WTC11 (cell line): ENCODE data around the gene SLC6A8. TPM values are rescaled to one million over a fixed set of nuclear protein-coding genes. Genes with fewer than 3 reads are reported as not detected.

ENCODE experiments used
- ATAC-seq: fragments of 200-7000 bp; cut with Tn5 transposase; 2 replicates; pipeline ENCODE4 v1.10.0; 2021; ENCODE audit warnings: mild to moderate bottlenecking, moderate library complexity
- CTCF ChIA-PET: fragments of 300-600 bp; sonication (Branson Sonifier 250); formaldehyde crosslinking; loops from one replicate; lab custom pipeline; 2021; ENCODE audit warnings: antibody characterized with exemption; lab: Charles Lee
- POLR2A ChIA-PET: fragments of 350-600 bp; sonication (Branson Sonifier 250); formaldehyde crosslinking; loops from one replicate; lab custom pipeline; 2021; ENCODE audit warnings: antibody characterized with exemption; lab: Charles Lee
- DNase-seq: peaks from one replicate; pipeline ENCODE4 v3.0.0; 2021; ENCODE audit warnings: low spot score
- H3K27ac Mint-ChIP-seq: 2 replicates; pipeline ENCODE4 v1.8.0; 2021; ENCODE audit warnings: mixed read lengths
- H3K27me3 Mint-ChIP-seq: 2 replicates; pipeline ENCODE4 v1.8.0; 2021; ENCODE audit warnings: low read depth, mild to moderate bottlenecking, moderate library complexity, mixed read lengths
- H3K36me3 Mint-ChIP-seq: 2 replicates; pipeline ENCODE4 v1.8.0; 2021; ENCODE audit warnings: mixed read lengths
- H3K4me1 Mint-ChIP-seq: 2 replicates; pipeline ENCODE4 v1.8.0; 2022; ENCODE audit warnings: mixed read lengths
- H3K4me3 Mint-ChIP-seq: 2 replicates; pipeline ENCODE4 v1.8.0; 2021; ENCODE audit warnings: mild to moderate bottlenecking, moderate library complexity, mixed read lengths
- H3K9me3 Mint-ChIP-seq: 2 replicates; pipeline ENCODE4 v1.8.0; 2021; ENCODE audit warnings: mixed read lengths
- CBFB ChIP-seq: sonication (generic); formaldehyde crosslinking; IDR thresholded peaks from 2 replicates; pipeline ENCODE4 v1.8.1; 2022; ENCODE audit warnings: mild to moderate bottlenecking, low read depth, missing genetic modification reagents
- EMX1 ChIP-seq: fragments of 250-450 bp; sonication (Bioruptor Pico); IDR thresholded peaks from 2 replicates; pipeline ENCODE4 v1.8.0; 2021; ENCODE audit warnings: mild to moderate bottlenecking
- FOXJ3 ChIP-seq: sonication (generic); formaldehyde crosslinking; IDR thresholded peaks from 2 replicates; pipeline ENCODE4 v1.9.0; 2021; ENCODE audit warnings: missing genetic modification reagents, mild to moderate bottlenecking, borderline replicate concordance
- GRHL2 ChIP-seq: fragments of 250-450 bp; sonication (Bioruptor Pico); IDR thresholded peaks from 2 replicates; pipeline ENCODE4 v1.8.0; 2022; ENCODE audit warnings: mild to moderate bottlenecking, moderate library complexity; ENCODE audit not compliant: insufficient replicate concordance, severe bottlenecking
- NFATC4 ChIP-seq: fragments of 250-450 bp; sonication (Bioruptor Pico); IDR thresholded peaks from 2 replicates; pipeline ENCODE4 v1.9.0; 2021; ENCODE audit warnings: mild to moderate bottlenecking
- NFYB ChIP-seq: sonication (generic); formaldehyde crosslinking; conservative IDR thresholded peaks from 2 replicates; pipeline ENCODE4 v1.8.0; 2022; ENCODE audit warnings: low read depth, missing genetic modification reagents
- PRRX2 ChIP-seq: fragments of 250-450 bp; sonication (Bioruptor Pico); IDR thresholded peaks from 2 replicates; pipeline ENCODE4 v1.8.0; 2021; ENCODE audit warnings: mild to moderate bottlenecking
- TCF7 ChIP-seq: sonication (generic); formaldehyde crosslinking; IDR thresholded peaks from 2 replicates; pipeline ENCODE4 v1.8.0; 2022; ENCODE audit warnings: mild to moderate bottlenecking, low read depth, missing genetic modification reagents, moderate library complexity
- total RNA-seq: library from RNA; stranded (reverse); gene quantifications from 3 replicates; pipeline ENCODE4 v1.2.3, GENCODE V29; 2021
- TF ChIP-seq, protein P1 (sequence below): sonication (generic); formaldehyde crosslinking; IDR thresholded peaks from 2 replicates; pipeline ENCODE4 v1.8.1; 2023; ENCODE audit warnings: mild to moderate bottlenecking, moderate library complexity, missing genetic modification reagents
- TF ChIP-seq, protein P2 (sequence below): fragments of 250-450 bp; sonication (Bioruptor Pico); IDR thresholded peaks from 2 replicates; pipeline ENCODE4 v1.9.0; 2021; ENCODE audit warnings: mild to moderate bottlenecking, borderline replicate concordance
- TF ChIP-seq, protein P3 (sequence below): sonication (generic); formaldehyde crosslinking; IDR thresholded peaks from 2 replicates; pipeline ENCODE4 v1.8.1; 2023; ENCODE audit warnings: mild to moderate bottlenecking, missing genetic modification reagents, borderline replicate concordance
- TF ChIP-seq, protein P4 (sequence below): sonication (generic); formaldehyde crosslinking; IDR thresholded peaks from 2 replicates; pipeline ENCODE4 v1.8.0; 2023; ENCODE audit warnings: missing genetic modification reagents, mild to moderate bottlenecking, borderline replicate concordance
- TF ChIP-seq, protein P5 (sequence below): sonication (generic); formaldehyde crosslinking; conservative IDR thresholded peaks from 2 replicates; pipeline ENCODE4 v1.8.1; 2023; ENCODE audit warnings: mild to moderate bottlenecking, low read depth, missing genetic modification reagents, moderate library complexity
- TF ChIP-seq, protein P6 (sequence below): sonication (generic); formaldehyde crosslinking; IDR thresholded peaks from 2 replicates; pipeline ENCODE4 v1.8.0; 2022; ENCODE audit warnings: mild to moderate bottlenecking, missing genetic modification reagents

SLC6A8 gene
- total RNA-seq, 1 experiment from 2014 or later, result 112 TPM

DNA sequence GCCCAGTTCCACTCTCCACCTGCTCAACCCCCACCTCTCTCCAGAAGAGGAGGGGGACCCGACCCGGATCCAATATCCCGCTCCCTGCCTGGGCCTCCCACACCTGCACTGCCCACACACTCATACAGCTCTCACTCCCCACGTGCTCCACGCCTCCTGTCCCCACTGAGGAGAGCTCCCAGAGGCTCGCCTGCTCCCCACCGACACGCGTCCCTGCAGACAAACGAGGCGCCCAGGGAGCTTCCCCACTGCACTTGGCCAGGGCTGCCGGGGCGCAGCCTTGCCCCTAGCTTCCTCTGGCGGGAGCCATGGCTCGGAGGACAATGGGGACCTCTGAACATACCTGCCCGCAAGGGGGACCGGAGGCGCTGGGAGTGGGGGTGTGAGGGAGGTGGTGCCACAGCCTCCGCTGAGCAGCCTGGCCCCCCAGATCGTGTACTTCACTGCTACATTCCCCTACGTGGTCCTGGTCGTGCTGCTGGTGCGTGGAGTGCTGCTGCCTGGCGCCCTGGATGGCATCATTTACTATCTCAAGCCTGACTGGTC, 5.0 kb downstream of the SLC6A8 start:
- CTCF ChIA-PET, result no interaction called here
- no peak for ATAC-seq
- Mint-ChIP-seq H3K36me3 (0 out of 2 replicates have a peak, but pooled peaks cover 3% of the 10 kb centered on the region), H3K4me3 (no peak overlapping the region)
- no peak for TF ChIP-seq GRHL2 (CRISPR knock-in tag)
- TF ChIP-seq, protein P1, sequence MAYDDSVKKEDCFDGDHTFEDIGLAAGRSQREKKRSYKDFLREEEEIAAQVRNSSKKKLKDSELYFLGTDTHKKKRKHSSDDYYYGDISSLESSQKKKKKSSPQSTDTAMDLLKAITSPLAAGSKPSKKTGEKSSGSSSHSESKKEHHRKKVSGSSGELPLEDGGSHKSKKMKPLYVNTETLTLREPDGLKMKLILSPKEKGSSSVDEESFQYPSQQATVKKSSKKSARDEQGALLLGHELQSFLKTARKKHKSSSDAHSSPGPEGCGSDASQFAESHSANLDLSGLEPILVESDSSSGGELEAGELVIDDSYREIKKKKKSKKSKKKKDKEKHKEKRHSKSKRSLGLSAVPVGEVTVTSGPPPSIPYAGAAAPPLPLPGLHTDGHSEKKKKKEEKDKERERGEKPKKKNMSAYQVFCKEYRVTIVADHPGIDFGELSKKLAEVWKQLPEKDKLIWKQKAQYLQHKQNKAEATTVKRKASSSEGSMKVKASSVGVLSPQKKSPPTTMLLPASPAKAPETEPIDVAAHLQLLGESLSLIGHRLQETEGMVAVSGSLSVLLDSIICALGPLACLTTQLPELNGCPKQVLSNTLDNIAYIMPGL (CRISPR knock-in tag), result no peak
- no peak for TF ChIP-seq NFYB (CRISPR knock-in tag)
- TF ChIP-seq, protein P2, sequence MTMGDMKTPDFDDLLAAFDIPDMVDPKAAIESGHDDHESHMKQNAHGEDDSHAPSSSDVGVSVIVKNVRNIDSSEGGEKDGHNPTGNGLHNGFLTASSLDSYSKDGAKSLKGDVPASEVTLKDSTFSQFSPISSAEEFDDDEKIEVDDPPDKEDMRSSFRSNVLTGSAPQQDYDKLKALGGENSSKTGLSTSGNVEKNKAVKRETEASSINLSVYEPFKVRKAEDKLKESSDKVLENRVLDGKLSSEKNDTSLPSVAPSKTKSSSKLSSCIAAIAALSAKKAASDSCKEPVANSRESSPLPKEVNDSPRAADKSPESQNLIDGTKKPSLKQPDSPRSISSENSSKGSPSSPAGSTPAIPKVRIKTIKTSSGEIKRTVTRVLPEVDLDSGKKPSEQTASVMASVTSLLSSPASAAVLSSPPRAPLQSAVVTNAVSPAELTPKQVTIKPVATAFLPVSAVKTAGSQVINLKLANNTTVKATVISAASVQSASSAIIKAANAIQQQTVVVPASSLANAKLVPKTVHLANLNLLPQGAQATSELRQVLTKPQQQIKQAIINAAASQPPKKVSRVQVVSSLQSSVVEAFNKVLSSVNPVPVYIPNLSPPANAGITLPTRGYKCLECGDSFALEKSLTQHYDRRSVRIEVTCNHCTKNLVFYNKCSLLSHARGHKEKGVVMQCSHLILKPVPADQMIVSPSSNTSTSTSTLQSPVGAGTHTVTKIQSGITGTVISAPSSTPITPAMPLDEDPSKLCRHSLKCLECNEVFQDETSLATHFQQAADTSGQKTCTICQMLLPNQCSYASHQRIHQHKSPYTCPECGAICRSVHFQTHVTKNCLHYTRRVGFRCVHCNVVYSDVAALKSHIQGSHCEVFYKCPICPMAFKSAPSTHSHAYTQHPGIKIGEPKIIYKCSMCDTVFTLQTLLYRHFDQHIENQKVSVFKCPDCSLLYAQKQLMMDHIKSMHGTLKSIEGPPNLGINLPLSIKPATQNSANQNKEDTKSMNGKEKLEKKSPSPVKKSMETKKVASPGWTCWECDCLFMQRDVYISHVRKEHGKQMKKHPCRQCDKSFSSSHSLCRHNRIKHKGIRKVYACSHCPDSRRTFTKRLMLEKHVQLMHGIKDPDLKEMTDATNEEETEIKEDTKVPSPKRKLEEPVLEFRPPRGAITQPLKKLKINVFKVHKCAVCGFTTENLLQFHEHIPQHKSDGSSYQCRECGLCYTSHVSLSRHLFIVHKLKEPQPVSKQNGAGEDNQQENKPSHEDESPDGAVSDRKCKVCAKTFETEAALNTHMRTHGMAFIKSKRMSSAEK (CRISPR knock-in tag), result no peak
- TF ChIP-seq, protein P3, sequence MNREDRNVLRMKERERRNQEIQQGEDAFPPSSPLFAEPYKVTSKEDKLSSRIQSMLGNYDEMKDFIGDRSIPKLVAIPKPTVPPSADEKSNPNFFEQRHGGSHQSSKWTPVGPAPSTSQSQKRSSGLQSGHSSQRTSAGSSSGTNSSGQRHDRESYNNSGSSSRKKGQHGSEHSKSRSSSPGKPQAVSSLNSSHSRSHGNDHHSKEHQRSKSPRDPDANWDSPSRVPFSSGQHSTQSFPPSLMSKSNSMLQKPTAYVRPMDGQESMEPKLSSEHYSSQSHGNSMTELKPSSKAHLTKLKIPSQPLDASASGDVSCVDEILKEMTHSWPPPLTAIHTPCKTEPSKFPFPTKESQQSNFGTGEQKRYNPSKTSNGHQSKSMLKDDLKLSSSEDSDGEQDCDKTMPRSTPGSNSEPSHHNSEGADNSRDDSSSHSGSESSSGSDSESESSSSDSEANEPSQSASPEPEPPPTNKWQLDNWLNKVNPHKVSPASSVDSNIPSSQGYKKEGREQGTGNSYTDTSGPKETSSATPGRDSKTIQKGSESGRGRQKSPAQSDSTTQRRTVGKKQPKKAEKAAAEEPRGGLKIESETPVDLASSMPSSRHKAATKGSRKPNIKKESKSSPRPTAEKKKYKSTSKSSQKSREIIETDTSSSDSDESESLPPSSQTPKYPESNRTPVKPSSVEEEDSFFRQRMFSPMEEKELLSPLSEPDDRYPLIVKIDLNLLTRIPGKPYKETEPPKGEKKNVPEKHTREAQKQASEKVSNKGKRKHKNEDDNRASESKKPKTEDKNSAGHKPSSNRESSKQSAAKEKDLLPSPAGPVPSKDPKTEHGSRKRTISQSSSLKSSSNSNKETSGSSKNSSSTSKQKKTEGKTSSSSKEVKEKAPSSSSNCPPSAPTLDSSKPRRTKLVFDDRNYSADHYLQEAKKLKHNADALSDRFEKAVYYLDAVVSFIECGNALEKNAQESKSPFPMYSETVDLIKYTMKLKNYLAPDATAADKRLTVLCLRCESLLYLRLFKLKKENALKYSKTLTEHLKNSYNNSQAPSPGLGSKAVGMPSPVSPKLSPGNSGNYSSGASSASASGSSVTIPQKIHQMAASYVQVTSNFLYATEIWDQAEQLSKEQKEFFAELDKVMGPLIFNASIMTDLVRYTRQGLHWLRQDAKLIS (CRISPR knock-in tag), result no peak
- TF ChIP-seq FOXJ3 (CRISPR knock-in tag), result no peak
- TF ChIP-seq, protein P4, sequence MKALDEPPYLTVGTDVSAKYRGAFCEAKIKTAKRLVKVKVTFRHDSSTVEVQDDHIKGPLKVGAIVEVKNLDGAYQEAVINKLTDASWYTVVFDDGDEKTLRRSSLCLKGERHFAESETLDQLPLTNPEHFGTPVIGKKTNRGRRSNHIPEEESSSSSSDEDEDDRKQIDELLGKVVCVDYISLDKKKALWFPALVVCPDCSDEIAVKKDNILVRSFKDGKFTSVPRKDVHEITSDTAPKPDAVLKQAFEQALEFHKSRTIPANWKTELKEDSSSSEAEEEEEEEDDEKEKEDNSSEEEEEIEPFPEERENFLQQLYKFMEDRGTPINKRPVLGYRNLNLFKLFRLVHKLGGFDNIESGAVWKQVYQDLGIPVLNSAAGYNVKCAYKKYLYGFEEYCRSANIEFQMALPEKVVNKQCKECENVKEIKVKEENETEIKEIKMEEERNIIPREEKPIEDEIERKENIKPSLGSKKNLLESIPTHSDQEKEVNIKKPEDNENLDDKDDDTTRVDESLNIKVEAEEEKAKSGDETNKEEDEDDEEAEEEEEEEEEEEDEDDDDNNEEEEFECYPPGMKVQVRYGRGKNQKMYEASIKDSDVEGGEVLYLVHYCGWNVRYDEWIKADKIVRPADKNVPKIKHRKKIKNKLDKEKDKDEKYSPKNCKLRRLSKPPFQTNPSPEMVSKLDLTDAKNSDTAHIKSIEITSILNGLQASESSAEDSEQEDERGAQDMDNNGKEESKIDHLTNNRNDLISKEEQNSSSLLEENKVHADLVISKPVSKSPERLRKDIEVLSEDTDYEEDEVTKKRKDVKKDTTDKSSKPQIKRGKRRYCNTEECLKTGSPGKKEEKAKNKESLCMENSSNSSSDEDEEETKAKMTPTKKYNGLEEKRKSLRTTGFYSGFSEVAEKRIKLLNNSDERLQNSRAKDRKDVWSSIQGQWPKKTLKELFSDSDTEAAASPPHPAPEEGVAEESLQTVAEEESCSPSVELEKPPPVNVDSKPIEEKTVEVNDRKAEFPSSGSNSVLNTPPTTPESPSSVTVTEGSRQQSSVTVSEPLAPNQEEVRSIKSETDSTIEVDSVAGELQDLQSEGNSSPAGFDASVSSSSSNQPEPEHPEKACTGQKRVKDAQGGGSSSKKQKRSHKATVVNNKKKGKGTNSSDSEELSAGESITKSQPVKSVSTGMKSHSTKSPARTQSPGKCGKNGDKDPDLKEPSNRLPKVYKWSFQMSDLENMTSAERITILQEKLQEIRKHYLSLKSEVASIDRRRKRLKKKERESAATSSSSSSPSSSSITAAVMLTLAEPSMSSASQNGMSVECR (CRISPR knock-in tag), result no peak
- TF ChIP-seq TCF7 (CRISPR knock-in tag), result no peak
- no peak for TF ChIP-seq NFATC4
- no peak for TF ChIP-seq EMX1 (CRISPR knock-in tag)
- TF ChIP-seq PRRX2 (CRISPR knock-in tag), result no peak
- TF ChIP-seq, protein P5, sequence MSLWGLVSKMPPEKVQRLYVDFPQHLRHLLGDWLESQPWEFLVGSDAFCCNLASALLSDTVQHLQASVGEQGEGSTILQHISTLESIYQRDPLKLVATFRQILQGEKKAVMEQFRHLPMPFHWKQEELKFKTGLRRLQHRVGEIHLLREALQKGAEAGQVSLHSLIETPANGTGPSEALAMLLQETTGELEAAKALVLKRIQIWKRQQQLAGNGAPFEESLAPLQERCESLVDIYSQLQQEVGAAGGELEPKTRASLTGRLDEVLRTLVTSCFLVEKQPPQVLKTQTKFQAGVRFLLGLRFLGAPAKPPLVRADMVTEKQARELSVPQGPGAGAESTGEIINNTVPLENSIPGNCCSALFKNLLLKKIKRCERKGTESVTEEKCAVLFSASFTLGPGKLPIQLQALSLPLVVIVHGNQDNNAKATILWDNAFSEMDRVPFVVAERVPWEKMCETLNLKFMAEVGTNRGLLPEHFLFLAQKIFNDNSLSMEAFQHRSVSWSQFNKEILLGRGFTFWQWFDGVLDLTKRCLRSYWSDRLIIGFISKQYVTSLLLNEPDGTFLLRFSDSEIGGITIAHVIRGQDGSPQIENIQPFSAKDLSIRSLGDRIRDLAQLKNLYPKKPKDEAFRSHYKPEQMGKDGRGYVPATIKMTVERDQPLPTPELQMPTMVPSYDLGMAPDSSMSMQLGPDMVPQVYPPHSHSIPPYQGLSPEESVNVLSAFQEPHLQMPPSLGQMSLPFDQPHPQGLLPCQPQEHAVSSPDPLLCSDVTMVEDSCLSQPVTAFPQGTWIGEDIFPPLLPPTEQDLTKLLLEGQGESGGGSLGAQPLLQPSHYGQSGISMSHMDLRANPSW (CRISPR knock-in tag), result no peak
- TF ChIP-seq, protein P6, sequence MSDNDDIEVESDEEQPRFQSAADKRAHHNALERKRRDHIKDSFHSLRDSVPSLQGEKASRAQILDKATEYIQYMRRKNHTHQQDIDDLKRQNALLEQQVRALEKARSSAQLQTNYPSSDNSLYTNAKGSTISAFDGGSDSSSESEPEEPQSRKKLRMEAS (CRISPR knock-in tag), result no peak
- TF ChIP-seq CBFB, result no peak
- TF ChIP-seq, all 79 proteins: peak for 0
- DNase-seq, result no peak
- POLR2A ChIA-PET, result interaction anchor here (0.7 kb wide), 1 partner anchor 16 kb away, joined by 3 read pairs; no protein-coding TSS in a partner anchor
- H3K9me3 Mint-ChIP-seq, result no peaks in the 10 kb centered on the region
- H3K27me3 Mint-ChIP-seq, result no peaks in the 10 kb centered on the region
- no peak overlapping the region; the same call in 1 of the 2 replicates for H3K27ac Mint-ChIP-seq
- H3K4me1 Mint-ChIP-seq, result no peaks in the 10 kb centered on the region
